GM21390 (cell line): Measurements from ENCODE around the gene SMAD3.

Experiments used
- ATAC-seq: cut with Tn5 transposase; IDR thresholded peaks from one replicate; pipeline ENCODE4 v1.9.1; 2021; ENCODE audit not compliant: unreplicated experiment

The SMAD3 gene

GRCh38 chr15:67176195-67176971 is 111.0 kb downstream of the SMAD3 start:
- no peak for ATAC-seq

- no peak for ATAC-seq
Observed at GRCh38 chr15:67177752-67178151, 112.3 kb downstream of the SMAD3 start.

- no peak for ATAC-seq
Observed at GRCh38 chr15:67178569-67179210, 113.3 kb downstream of the SMAD3 start.

GRCh38 chr15:67179411-67179995 is 114.1 kb downstream of the SMAD3 start:
- ATAC-seq = no peak

- ATAC-seq = no peak
Observed at GRCh38 chr15:67180035-67180434, 114.6 kb downstream of the SMAD3 start.

GRCh38 chr15:67180514-67181191 is 115.3 kb downstream of the SMAD3 start:
- no peak for ATAC-seq

GRCh38 chr15:67181221-67181639 is 115.8 kb downstream of the SMAD3 start:
- no peak for ATAC-seq

GRCh38 chr15:67183443-67184169 is 118.2 kb downstream of the SMAD3 start:
- no peak for ATAC-seq

GRCh38 chr15:67184208-67184925 is 119.0 kb downstream of the SMAD3 start:
- no peak for ATAC-seq

- no peak for ATAC-seq
Observed at GRCh38 chr15:67185051-67185450, 119.6 kb downstream of the SMAD3 start.

GRCh38 chr15:67185621-67186225 is 120.3 kb downstream of the SMAD3 start:
- ATAC-seq = no peak

GRCh38 chr15:67186226-67186649 is 120.8 kb downstream of the SMAD3 start:
- no peak for ATAC-seq

GRCh38 chr15:67186688-67187087 is 121.3 kb downstream of the SMAD3 start:
- ATAC-seq = no peak

- no peak for ATAC-seq
Observed at GRCh38 chr15:67187351-67187854, 122.0 kb downstream of the SMAD3 start.

- no peak for ATAC-seq
Observed at GRCh38 chr15:67188551-67189218, 123.3 kb downstream of the SMAD3 start.

- no peak for ATAC-seq
Observed at GRCh38 chr15:67189326-67190051, 124.1 kb downstream of the SMAD3 start.

- no peak for ATAC-seq
Observed at GRCh38 chr15:67190326-67190725, 124.9 kb downstream of the SMAD3 start.

GRCh38 chr15:67190813-67191212 is 125.4 kb downstream of the SMAD3 start:
- no peak for ATAC-seq
